Ovary (tissue), 9 donors: ENCODE data around the gene PPTC7. TPM values are rescaled to one million over a fixed set of nuclear protein-coding genes. Genes with fewer than 3 reads are reported as not detected.
"Not testable (repeated sequence)": the region's sequence is repeated elsewhere in the genome, so short reads cannot be mapped to it uniquely, and the experiment has no call there.

Experiments
- DNase-seq, 5 donors: peaks; one replicate each; pipeline ENCODE4 v3.0.0-alpha.2; 2019 to 2020
- H3K27ac ChIP-seq, 2 donors: fragments of 200-600 bp; one replicate each; pipeline versions ENCODE4 v1.5.1 to v1.8.0; 2019 to 2022
- H3K27me3 ChIP-seq: fragments of 200-600 bp; one replicate; pipeline ENCODE4 v1.8.0; 2022
- H3K36me3 ChIP-seq: fragments of 200-600 bp; sonication (generic); one replicate; pipeline ENCODE4 v1.5.1; 2019
- H3K4me1 ChIP-seq: one replicate; pipeline ENCODE4 v1.8.1; 2013; ENCODE audit warnings: mild to moderate bottlenecking, moderate library complexity; ENCODE audit not compliant: insufficient read depth
- H3K4me3 ChIP-seq: fragments of 200-600 bp; sonication (generic); one replicate; pipeline ENCODE4 v1.5.1; 2017
- H3K9me3 ChIP-seq, 2 donors: fragments of 200-600 bp in 1 of 2; sonication (generic) in 1 of 2; one replicate each; pipeline versions ENCODE4 v1.5.1 to v1.8.1; 2013 to 2019; ENCODE audit warnings: mild to moderate bottlenecking in 1 of 2, moderate library complexity in 1 of 2
- CTCF ChIP-seq, 3 donors: fragments of 450-650 bp in 2 of 3; fragments of 200-600 bp in 1 of 3; IDR thresholded peaks; one replicate each; pipeline versions ENCODE4 v1.5.1 to v1.8.0; 2016 to 2022; ENCODE audit warnings: antibody characterized with exemption in 3 of 3, mild to moderate bottlenecking in 1 of 3
- EP300 ChIP-seq: sonication (generic); formaldehyde crosslinking; IDR thresholded peaks from one replicate; pipeline ENCODE4 v1.6.1; 2017; ENCODE audit warnings: antibody characterized with exemption
- POLR2A ChIP-seq: fragments of 450-650 bp; IDR thresholded peaks from one replicate; pipeline ENCODE4 v1.6.1; 2017; ENCODE audit warnings: antibody characterized with exemption, mild to moderate bottlenecking, moderate library complexity
- WGBS, 3 donors: extraction: QIAGEN DNeasy Blood & Tissue Kit in 1 of 3; methylation state at CpG; one replicate each; pipeline versions ENCODE4 v1.1.5 to v1.1.7; 2013 to 2017; 5-methylcytosine and 5-hydroxymethylcytosine counted together
- intact Hi-C, 4 donors: fragments of 100-400 bp; cut with DNase I; formaldehyde crosslinking; loops; one replicate each; pipeline versions ENCODE4 v1.11.0 to v1.15.1; 2022 to 2023
- polyA plus RNA-seq, 2 donors: library from polyadenylated mRNA; stranded (reverse); fragments of 200-250 nt in 1 of 2; fragments of 350-450 nt in 1 of 2; fragmentation: Illumina TruSeq in 1 of 2; extraction: RNeasy Lipid Tissue Mini Kit (QIAGEN cat#74804) in 1 of 2; gene quantifications; one replicate each; pipeline ENCODE4 v1.2.3, GENCODE V29; 2013 to 2014
- total RNA-seq, 7 donors: library from RNA; depleted of rRNA in 2 of 7; stranded (reverse); fragments of >200 nt in 2 of 7; fragmentation: NEBNext Ultra II Directional in 3 of 7; extraction: Animal tissue kit (Norgen Biotek cat#: 25700) in 3 of 7; gene quantifications; one replicate each; pipeline versions ENCODE4 v1.1.0 to v1.2.4, GENCODE V29; 2016 to 2023
- donor health status: DM: no; HTN: no; CAD: no; lungs with moderate emphysema.
- donor health status: DM: no; HTN: no; CAD: no.
- donor health status: Bipolar disorder and iron deficiency.
- donor health status: DM: yes; HTN: yes; CAD: no.
- donor health status: DM: no; HTN: no; CAD: no.
- donor health status: DM: yes; HTN: yes; CAD: no.

PPTC7 gene
- total and polyA plus RNA-seq, 9 donors = 10.0 to 25.5 (median 19.2) TPM

GRCh38 chr12:110548678-110549077, 34.4 kb downstream of the PPTC7 start:
- H3K9me3 ChIP-seq = no peaks in the 10 kb centered on the region
- peaks cover 8% of the 10 kb centered on the region for H3K4me1 ChIP-seq
- DNase-seq = peak in 1 of 5 donors; percentile 31
- H3K4me3 ChIP-seq = no peak overlapping the region
- intact Hi-C loops = loop anchor here in 2 of 4 donors (5.0 to 10.0 kb wide), 2 partner anchors 46 to 54 kb away; no protein-coding TSS in a partner anchor
- TF ChIP-seq CTCF (IDR thresholded peaks at IDR 0.05) (no peak), POLR2A (no peak), EP300 (no peak)
- 48 to 60% (median 53%) methylated on average over 7 of the region's 7 CpGs for WGBS, 3 donors
- no peaks in the 10 kb centered on the region for H3K36me3 ChIP-seq
- no peaks in the 10 kb centered on the region for H3K27me3 ChIP-seq
- no peak overlapping the region for H3K27ac ChIP-seq

- H3K36me3 ChIP-seq = no peaks in the 10 kb centered on the region
- H3K27me3 ChIP-seq = no peaks in the 10 kb centered on the region
- TF ChIP-seq POLR2A (no peak), CTCF (IDR thresholded peaks at IDR 0.05) (no peak), EP300 (no peak)
- intact Hi-C loops = loop anchor here in 2 of 4 donors (5.0 to 10.0 kb wide), 2 partner anchors 48 to 55 kb away; no protein-coding TSS in a partner anchor
- no peak overlapping the region for H3K4me3 ChIP-seq
- DNase-seq = no peak
- no peaks in the 10 kb centered on the region for H3K9me3 ChIP-seq
- 90 to 92% (median 92%) methylated on average over 2 of the region's 2 CpGs for WGBS, 3 donors
- H3K27ac ChIP-seq = no peak overlapping the region
- peaks cover 12% of the 10 kb centered on the region for H3K4me1 ChIP-seq
Measured at GRCh38 chr12:110547090-110547489, 36.0 kb downstream of the PPTC7 start.

GRCh38 chr12:110546339-110546738, 36.8 kb downstream of the PPTC7 start:
- no peak overlapping the region for H3K27ac ChIP-seq
- TF ChIP-seq EP300 = no peak
- no peak for TF ChIP-seq CTCF (IDR thresholded peaks at IDR 0.05)
- no peak for TF ChIP-seq POLR2A
- no peaks in the 10 kb centered on the region for H3K27me3 ChIP-seq
- no peak overlapping the region for H3K4me3 ChIP-seq
- H3K4me1 ChIP-seq = peaks cover 12% of the 10 kb centered on the region
- intact Hi-C loops = loop anchor here in 2 of 4 donors (5.0 to 10.0 kb wide), 2 partner anchors 48 to 56 kb away; no protein-coding TSS in a partner anchor
- no peaks in the 10 kb centered on the region for H3K36me3 ChIP-seq
- WGBS, 3 donors = 60 to 67% (median 61%) methylated on average over 3 of the region's 3 CpGs
- no peak for DNase-seq
- no peaks in the 10 kb centered on the region for H3K9me3 ChIP-seq

- 86 to 91% (median 88%) methylated on average over 10 of the region's 10 CpGs for WGBS, 3 donors
- Histone ChIP-seq H3K27me3 (no peaks in the 10 kb centered on the region), H3K36me3 (no peaks in the 10 kb centered on the region), H3K4me1 (peaks cover 12% of the 10 kb centered on the region), H3K27ac (no peak overlapping the region), H3K4me3 (no peak overlapping the region), H3K9me3 (no peaks in the 10 kb centered on the region)
- intact Hi-C loops = loop anchor here in 2 of 4 donors (5.0 to 10.0 kb wide), 2 partner anchors 49 to 56 kb away; no protein-coding TSS in a partner anchor
- TF ChIP-seq POLR2A (no peak), CTCF (IDR thresholded peaks at IDR 0.05) (no peak), EP300 (no peak)
- DNase-seq = no peak
Measured at GRCh38 chr12:110545812-110546211, 37.3 kb downstream of the PPTC7 start.

- intact Hi-C loops = loop anchor here in 2 of 4 donors (5.0 to 10.0 kb wide), 2 partner anchors 50 to 57 kb away; no protein-coding TSS in a partner anchor
- not testable (repeated sequence) for DNase-seq, H3K27ac ChIP-seq, H3K4me3 ChIP-seq, H3K27me3 ChIP-seq, H3K36me3 ChIP-seq, H3K9me3 ChIP-seq
- WGBS, 3 donors = 93 to 94% (median 93%) methylated on average over 4 of the region's 4 CpGs
- peaks cover 12% of the 10 kb centered on the region for H3K4me1 ChIP-seq
Measured at GRCh38 chr12:110545259-110545658, 37.9 kb downstream of the PPTC7 start.
